Right cardiac atrium (tissue), 5 donors: Measurements from ENCODE around the gene MMADHC. TPM values are rescaled to one million over a fixed set of nuclear protein-coding genes. Genes with fewer than 3 reads are reported as not detected.
"Not testable (repeated sequence)": the region's sequence is repeated elsewhere in the genome, so short reads cannot be mapped to it uniquely, and the experiment has no call there.

ENCODE experiments used
- ATAC-seq, 2 donors: fragments of 200-7000 bp; cut with Tn5 transposase; one replicate each; pipeline versions ENCODE4 v1.8.0 to v1.9.1; 2020; ENCODE audit warnings: moderate library complexity in 2 of 2, mild to moderate bottlenecking in 1 of 2
- DNase-seq, 3 donors: peaks; one replicate each; pipeline ENCODE4 v3.0.0-alpha.2; 2020
- H3K27ac ChIP-seq: one replicate; pipeline ENCODE4 v1.5.1; 2013; ENCODE audit warnings: mild to moderate bottlenecking, low read length, control low read depth, moderate library complexity
- H3K27me3 ChIP-seq: one replicate; pipeline ENCODE4 v1.6.1; 2013; ENCODE audit not compliant: control insufficient read depth, insufficient read depth
- H3K4me1 ChIP-seq: one replicate; pipeline ENCODE4 v1.6.1; 2013; ENCODE audit warnings: low read length; ENCODE audit not compliant: control insufficient read depth, insufficient read depth
- H3K4me3 ChIP-seq: one replicate; pipeline ENCODE4 v1.5.1; 2013; ENCODE audit warnings: low read length, control low read depth
- H3K9me3 ChIP-seq: one replicate; pipeline ENCODE4 v1.6.1; 2013; ENCODE audit warnings: low read length; ENCODE audit not compliant: control insufficient read depth
- WGBS: extraction: QIAGEN DNeasy Blood & Tissue Kit; methylation state at CpG from one replicate; pipeline ENCODE4 v1.1.7; 2013; 5-methylcytosine and 5-hydroxymethylcytosine counted together
- intact Hi-C, 4 donors: fragments of 100-400 bp; cut with DNase I; formaldehyde crosslinking; loops; one replicate each; pipeline versions ENCODE4 v1.11.0 to v1.14.0; 2022 to 2023
- polyA plus RNA-seq: library from polyadenylated mRNA; stranded (reverse); fragments of 200-250 nt; gene quantifications from one replicate; pipeline ENCODE4 v1.2.3, GENCODE V29; 2013
- total RNA-seq, 4 donors: library from RNA; stranded (reverse); fragmentation: NEBNext Ultra II Directional; extraction: Animal tissue kit (Norgen Biotek cat#: 25700); gene quantifications; one replicate each; pipeline ENCODE4 v1.2.1, GENCODE V29; 2021
- donor health status: healthy with polysubstance abuse.
- donor health status: DM: no; HTN: yes; CAD: no.
- donor health status: DM: no; HTN: no; CAD: no.
- donor health status: DM: no; HTN: yes; CAD: no; lungs with severe emphysema.
- donor health status: DM: yes; HTN: yes; CAD: no.

Gene MMADHC
- total and polyA plus RNA-seq, 5 donors, result 80.4 to 106 (median 93.6) TPM

GRCh38 chr2:149572102-149572953 is 15.2 kb downstream of the MMADHC start:
- Histone ChIP-seq H3K9me3 (no peaks in the 10 kb centered on the region), H3K27me3 (no peaks in the 10 kb centered on the region), H3K27ac (peak overlapping the region; percentile 45), H3K4me3 (no peak overlapping the region), H3K4me1 (peaks cover 4% of the 10 kb centered on the region)
- WGBS, result 51% methylated on average over 6 of the region's 6 CpGs
- ATAC-seq, result peak; percentile 45 to 50
- DNase-seq, result peak in 1 of 3 donors; percentile 10
- intact Hi-C loops, result no loop called here

- ATAC-seq, result no peak
- no peak for DNase-seq
- intact Hi-C loops, result no loop called here
- Histone ChIP-seq H3K4me3 (no peak overlapping the region), H3K9me3 (no peaks in the 10 kb centered on the region), H3K27ac (no peak overlapping the region), H3K27me3 (no peaks in the 10 kb centered on the region), H3K4me1 (peaks cover 4% of the 10 kb centered on the region)
- WGBS, result 88% methylated on average over 3 of the region's 3 CpGs
Measured at GRCh38 chr2:149568138-149568537, 19.4 kb downstream of the MMADHC start.

- DNase-seq (no peak), ATAC-seq (no peak)
- Histone ChIP-seq H3K27me3 (no peaks in the 10 kb centered on the region), H3K9me3 (no peaks in the 10 kb centered on the region), H3K27ac (no peak overlapping the region), H3K4me3 (no peak overlapping the region), H3K4me1 (no peaks in the 10 kb centered on the region)
- intact Hi-C loops, result no loop called here
- 64% methylated on average over 2 of the region's 2 CpGs for WGBS
Measured at GRCh38 chr2:149566652-149567051, 20.9 kb downstream of the MMADHC start.

- peak in 2 of 3 donors; percentile 38 to 47 for DNase-seq
- H3K27me3 ChIP-seq, H3K27ac ChIP-seq, H3K4me1 ChIP-seq, ATAC-seq, H3K4me3 ChIP-seq, H3K9me3 ChIP-seq, intact Hi-C loops: not testable (repeated sequence)
- WGBS, result 90% methylated on average over 9 of the region's 9 CpGs
Measured at GRCh38 chr2:149565625-149566024, 21.9 kb downstream of the MMADHC start.

GRCh38 chr2:149564983-149565382 is 22.6 kb downstream of the MMADHC start:
- Histone ChIP-seq H3K9me3 (no peaks in the 10 kb centered on the region), H3K4me1 (no peaks in the 10 kb centered on the region), H3K27ac (no peak overlapping the region), H3K4me3 (no peak overlapping the region), H3K27me3 (no peaks in the 10 kb centered on the region)
- ATAC-seq (no peak), DNase-seq (no peak)
- intact Hi-C loops, result loop anchor here in 3 of 4 donors (5.0 kb wide), 1 partner anchor 548 kb away; no protein-coding TSS in a partner anchor
- 89% methylated on average over 5 of the region's 5 CpGs for WGBS

GRCh38 chr2:149564097-149564496 is 23.5 kb downstream of the MMADHC start:
- H3K9me3 ChIP-seq, result no peaks in the 10 kb centered on the region
- no peaks in the 10 kb centered on the region for H3K27me3 ChIP-seq
- DNase-seq (no peak), ATAC-seq (no peak)
- no peak overlapping the region for H3K4me3 ChIP-seq
- intact Hi-C loops, result loop anchor here in 3 of 4 donors (5.0 kb wide), 1 partner anchor 547 kb away; no protein-coding TSS in a partner anchor
- no peaks in the 10 kb centered on the region for H3K4me1 ChIP-seq
- H3K27ac ChIP-seq, result no peak overlapping the region
- 53% methylated on average over 1 of the region's 1 CpG for WGBS

- 20% methylated on average over 2 of the region's 2 CpGs for WGBS
- no peaks in the 10 kb centered on the region for H3K9me3 ChIP-seq
- no peaks in the 10 kb centered on the region for H3K4me1 ChIP-seq
- ATAC-seq, result no peak
- no peak overlapping the region for H3K27ac ChIP-seq
- intact Hi-C loops, result loop anchor here in 3 of 4 donors (5.0 kb wide), 1 partner anchor 545 kb away; no protein-coding TSS in a partner anchor
- H3K4me3 ChIP-seq, result no peak overlapping the region
- no peaks in the 10 kb centered on the region for H3K27me3 ChIP-seq
- DNase-seq, result no peak
Measured at GRCh38 chr2:149562324-149562723, 25.3 kb downstream of the MMADHC start.

- Histone ChIP-seq H3K4me1 (no peaks in the 10 kb centered on the region), H3K27me3 (no peaks in the 10 kb centered on the region), H3K27ac (no peak overlapping the region), H3K4me3 (no peak overlapping the region), H3K9me3 (no peaks in the 10 kb centered on the region)
- intact Hi-C loops, result loop anchor here in 3 of 4 donors (5.0 kb wide), 1 partner anchor 544 kb away; no protein-coding TSS in a partner anchor
- no peak for ATAC-seq
- DNase-seq, result no peak
Measured at GRCh38 chr2:149561309-149561926, 26.2 kb downstream of the MMADHC start.

- Histone ChIP-seq H3K9me3 (no peaks in the 10 kb centered on the region), H3K27ac (no peak overlapping the region), H3K4me3 (no peak overlapping the region), H3K27me3 (no peaks in the 10 kb centered on the region), H3K4me1 (no peaks in the 10 kb centered on the region)
- 87% methylated on average over 5 of the region's 5 CpGs for WGBS
- ATAC-seq (no peak), DNase-seq (no peak)
- intact Hi-C loops, result loop anchor here (5.0 kb wide), 1 partner anchor 542 kb away; no protein-coding TSS in a partner anchor
Measured at GRCh38 chr2:149559341-149560068, 28.1 kb downstream of the MMADHC start.

- Histone ChIP-seq H3K4me1 (no peaks in the 10 kb centered on the region), H3K27ac (no peak overlapping the region), H3K4me3 (no peak overlapping the region), H3K27me3 (no peaks in the 10 kb centered on the region), H3K9me3 (no peaks in the 10 kb centered on the region)
- DNase-seq (no peak), ATAC-seq (peak; percentile 80 to 83)
- intact Hi-C loops, result loop anchor here in 1 of 4 donors (5.0 kb wide), 1 partner anchor 539 kb away; no protein-coding TSS in a partner anchor
- 58% methylated on average over 1 of the region's 1 CpG for WGBS
Measured at GRCh38 chr2:149556452-149556851, 31.1 kb downstream of the MMADHC start.
